ENCODE results near the gene SORCS1.

- no peak for TF ChIP-seq EZH2 (IDR thresholded peaks at IDR 0.05)
- TF ChIP-seq POLR2AphosphoS5 (IDR thresholded peaks at IDR 0.05; ENCODE audit: borderline replicate concordance, low read depth, low read length): no peak
- no peak for TF ChIP-seq FOXP2 (optimal IDR thresholded peaks at IDR 0.05; ENCODE audit: control extremely low read depth, extremely low read length, insufficient read depth)
Observed at GRCh38 chr10:106637873-106638272, 526.6 kb downstream of the SORCS1 start.
